ENCODE results near the gene MTOR. TPM values are rescaled to one million over a fixed set of nuclear protein-coding genes. Genes with fewer than 3 reads are reported as not detected.

MTOR gene
- total RNA-seq, 1 donor from 2014 or later = 23.6 TPM

DNA sequence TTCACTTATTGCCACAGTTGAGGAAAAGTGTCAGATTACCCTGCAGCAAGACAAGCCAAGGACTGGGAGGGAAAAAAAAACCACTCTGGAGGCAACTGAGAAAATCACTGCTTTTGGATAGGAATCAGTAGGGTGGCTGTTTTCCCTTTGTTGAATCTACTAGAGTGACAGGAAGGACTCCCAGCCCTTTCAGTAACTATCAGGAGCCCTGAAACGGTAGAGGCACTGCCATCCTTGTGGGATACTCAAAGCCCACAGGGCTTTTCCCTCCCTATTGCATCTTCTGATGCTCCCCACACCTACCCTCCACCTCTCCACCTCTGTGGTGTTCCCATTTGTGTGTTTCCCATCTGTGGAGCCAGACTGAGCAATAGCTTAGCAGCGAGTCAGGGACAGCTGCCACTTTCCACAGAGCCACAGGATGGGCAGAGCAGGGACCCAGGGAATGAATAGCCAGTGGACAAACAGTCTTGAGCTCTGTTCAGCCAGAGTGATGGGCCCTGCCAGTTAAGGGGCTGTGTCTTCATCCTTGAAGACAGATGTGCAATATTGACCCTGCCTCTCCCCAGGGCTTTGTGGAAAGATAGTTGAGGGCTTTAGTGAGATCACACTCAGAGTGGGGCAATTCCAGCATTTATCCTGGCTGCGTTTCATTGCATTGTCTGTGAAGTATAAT lies 24.5 kb upstream of the MTOR start:
- intact Hi-C loops (cut with DNase I) = no loop called here
- H3K27me3 ChIP-seq = no peaks in the 10 kb centered on the region
- no peaks in the 10 kb centered on the region for H3K9me3 ChIP-seq
- H3K4me3 ChIP-seq = no peak overlapping the region
- peaks cover 0 to 8% of the 10 kb centered on the region in 2 donors for H3K36me3 ChIP-seq
- no peaks in the 10 kb centered on the region for H3K4me1 ChIP-seq
- TF ChIP-seq, protein P1, sequence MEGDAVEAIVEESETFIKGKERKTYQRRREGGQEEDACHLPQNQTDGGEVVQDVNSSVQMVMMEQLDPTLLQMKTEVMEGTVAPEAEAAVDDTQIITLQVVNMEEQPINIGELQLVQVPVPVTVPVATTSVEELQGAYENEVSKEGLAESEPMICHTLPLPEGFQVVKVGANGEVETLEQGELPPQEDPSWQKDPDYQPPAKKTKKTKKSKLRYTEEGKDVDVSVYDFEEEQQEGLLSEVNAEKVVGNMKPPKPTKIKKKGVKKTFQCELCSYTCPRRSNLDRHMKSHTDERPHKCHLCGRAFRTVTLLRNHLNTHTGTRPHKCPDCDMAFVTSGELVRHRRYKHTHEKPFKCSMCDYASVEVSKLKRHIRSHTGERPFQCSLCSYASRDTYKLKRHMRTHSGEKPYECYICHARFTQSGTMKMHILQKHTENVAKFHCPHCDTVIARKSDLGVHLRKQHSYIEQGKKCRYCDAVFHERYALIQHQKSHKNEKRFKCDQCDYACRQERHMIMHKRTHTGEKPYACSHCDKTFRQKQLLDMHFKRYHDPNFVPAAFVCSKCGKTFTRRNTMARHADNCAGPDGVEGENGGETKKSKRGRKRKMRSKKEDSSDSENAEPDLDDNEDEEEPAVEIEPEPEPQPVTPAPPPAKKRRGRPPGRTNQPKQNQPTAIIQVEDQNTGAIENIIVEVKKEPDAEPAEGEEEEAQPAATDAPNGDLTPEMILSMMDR (IDR thresholded peaks at IDR 0.05) = no peak
- TF ChIP-seq POLR2A (IDR thresholded peaks at IDR 0.05) (no peak), POLR2AphosphoS5 (IDR thresholded peaks at IDR 0.05; ENCODE audit: insufficient read depth in 1 of 2, low read depth in 1 of 2) (no peak)
- no peak overlapping the region for H3K27ac ChIP-seq
- DNase-seq (ENCODE audit: extremely low spot score in 2 of 2) = no peak

DNA sequence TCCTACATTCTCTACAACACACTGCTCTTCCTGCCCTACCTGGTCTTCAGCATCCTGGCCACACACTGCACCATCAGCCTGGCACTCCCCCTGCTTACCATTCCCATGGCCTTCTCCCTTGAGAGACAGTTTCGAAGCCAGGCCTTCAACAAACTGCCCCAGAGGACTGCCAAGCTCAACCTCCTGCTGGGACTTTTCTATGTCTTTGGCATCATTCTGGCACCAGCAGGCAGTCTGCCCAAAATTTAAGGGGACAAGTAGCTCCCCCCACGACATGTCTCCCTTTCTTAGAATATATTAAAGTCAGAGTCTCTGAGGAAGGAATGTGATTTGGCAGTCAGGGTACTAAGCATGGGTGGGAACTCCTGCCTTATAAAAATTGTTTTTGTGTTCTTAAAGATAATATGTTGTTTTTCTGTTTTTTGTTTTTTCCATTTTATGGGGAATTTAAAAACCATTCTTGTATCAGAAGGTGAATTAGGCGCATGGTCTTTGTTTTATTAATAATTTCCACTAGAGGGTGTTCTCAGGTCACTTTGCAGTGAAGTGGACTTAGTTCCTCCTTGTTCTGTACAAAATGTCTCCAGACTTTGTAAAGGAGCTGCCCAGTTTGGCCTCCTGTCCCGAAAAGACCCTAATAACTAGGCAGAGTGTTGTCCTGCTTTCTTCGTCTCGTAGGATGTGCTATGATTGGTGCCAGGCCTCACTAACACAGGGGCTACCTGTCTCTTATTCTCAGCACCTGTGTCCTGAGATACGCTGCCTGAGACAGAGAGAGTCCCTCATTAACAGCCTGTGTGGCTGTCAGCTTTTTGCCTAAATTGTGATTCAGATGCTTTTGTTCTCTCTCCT lies 23.8 kb upstream of the MTOR start:
- Histone ChIP-seq H3K27ac (no peak overlapping the region), H3K27me3 (no peaks in the 10 kb centered on the region), H3K4me1 (no peaks in the 10 kb centered on the region), H3K36me3 (peaks cover 0 to 8% of the 10 kb centered on the region in 2 donors), H3K4me3 (no peak overlapping the region), H3K9me3 (no peaks in the 10 kb centered on the region)
- intact Hi-C loops (cut with DNase I) = no loop called here
- no peak for DNase-seq (ENCODE audit: extremely low spot score in 2 of 2)
- no peak for TF ChIP-seq POLR2AphosphoS5 (IDR thresholded peaks at IDR 0.05; ENCODE audit: insufficient read depth in 1 of 2, low read depth in 1 of 2)
- no peak for TF ChIP-seq POLR2A (IDR thresholded peaks at IDR 0.05)
- TF ChIP-seq, protein P1 (IDR thresholded peaks at IDR 0.05) = no peak

DNA sequence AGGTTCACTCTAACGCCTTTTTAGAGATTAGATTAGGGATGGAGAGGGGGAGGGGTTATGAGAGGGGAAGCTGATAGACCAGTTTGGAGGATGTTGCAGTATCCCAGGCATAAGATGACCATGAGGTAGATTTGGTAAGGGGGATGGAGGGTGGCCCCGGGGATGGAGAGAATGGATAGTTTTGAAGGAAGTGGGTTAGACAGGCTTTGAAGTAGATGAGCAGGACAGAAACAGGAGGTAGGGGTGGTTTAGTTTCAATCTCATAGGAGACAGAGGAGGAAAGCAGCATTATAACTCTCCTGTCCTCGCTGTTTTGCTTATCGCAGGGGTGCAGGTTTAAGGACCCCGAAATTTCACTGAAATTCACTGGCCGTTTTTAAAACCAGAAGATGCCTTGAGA lies 22.4 kb upstream of the MTOR start:
- intact Hi-C loops (cut with DNase I) = no loop called here

DNA sequence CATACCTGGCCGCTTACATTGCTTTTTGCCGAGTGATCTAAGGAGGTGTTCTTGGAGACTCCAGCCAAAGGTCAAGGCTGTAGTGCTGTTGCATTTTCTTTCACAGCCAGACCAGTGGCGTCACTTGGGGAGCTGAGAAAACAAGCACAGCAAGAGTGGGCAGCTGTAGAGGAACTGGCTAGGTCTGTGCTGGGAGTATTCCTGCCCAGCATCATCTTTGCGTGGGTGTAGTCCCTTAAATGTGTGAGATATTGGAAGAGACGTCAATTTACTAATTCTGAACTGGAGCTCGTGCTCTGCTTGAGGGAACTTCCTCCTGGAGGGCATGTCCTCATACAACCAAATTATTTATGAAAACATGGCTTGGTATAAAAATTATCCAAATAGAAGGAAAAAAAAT lies 20.8 kb upstream of the MTOR start:
- Histone ChIP-seq H3K4me1 (no peaks in the 10 kb centered on the region), H3K4me3 (no peak overlapping the region), H3K27me3 (no peaks in the 10 kb centered on the region), H3K9me3 (no peaks in the 10 kb centered on the region), H3K36me3 (peaks cover 0 to 8% of the 10 kb centered on the region in 2 donors), H3K27ac (no peak overlapping the region)
- TF ChIP-seq, protein P1 (IDR thresholded peaks at IDR 0.05) = no peak
- TF ChIP-seq POLR2A (IDR thresholded peaks at IDR 0.05) (no peak), POLR2AphosphoS5 (IDR thresholded peaks at IDR 0.05; ENCODE audit: insufficient read depth in 1 of 2, low read depth in 1 of 2) (no peak)
- intact Hi-C loops (cut with DNase I) = no loop called here
- no peak for DNase-seq (ENCODE audit: extremely low spot score in 2 of 2)

More for the DNA sequence above, 22.4 kb upstream of the MTOR start:
- DNase-seq (ENCODE audit: extremely low spot score in 2 of 2) = no peak
- H3K27ac ChIP-seq = no peak overlapping the region
- peaks cover 0 to 8% of the 10 kb centered on the region in 2 donors for H3K36me3 ChIP-seq
- TF ChIP-seq POLR2A (IDR thresholded peaks at IDR 0.05) (no peak), POLR2AphosphoS5 (IDR thresholded peaks at IDR 0.05; ENCODE audit: insufficient read depth in 1 of 2, low read depth in 1 of 2) (no peak)
- TF ChIP-seq, protein P1 (IDR thresholded peaks at IDR 0.05) = no peak
- H3K9me3 ChIP-seq = no peaks in the 10 kb centered on the region
- H3K4me3 ChIP-seq = no peak overlapping the region
- H3K4me1 ChIP-seq = no peaks in the 10 kb centered on the region
- H3K27me3 ChIP-seq = no peaks in the 10 kb centered on the region

All from vagina (tissue), 2 donors.